Common myeloid progenitor, CD34-positive (primary cell): ENCODE data around the gene CRYBA4.

Experiments
- CTCF ChIA-PET: fragments of 350-600 bp; sonication (Branson Sonifier 250); formaldehyde crosslinking; loops from one replicate; lab custom pipeline; 2021; ENCODE audit warnings: antibody characterized with exemption; lab: Charles Lee
- POLR2A ChIA-PET: fragments of 350-600 bp; sonication (Branson Sonifier 250); formaldehyde crosslinking; loops from one replicate; lab custom pipeline; 2021; ENCODE audit warnings: antibody characterized with exemption; lab: Charles Lee
- DNase-seq, 3 donors: peaks; one replicate each; pipeline versions ENCODE4 v3.0.0 to v3.0.0-alpha.2; 2013
- H3K27ac ChIP-seq, 2 experiments: 1 replicate in 1 of 2; 2 replicates in 1 of 2; pipeline ENCODE4 v1.7.0; 2013; ENCODE audit warnings: inconsistent platforms in 2 of 2, low read length in 2 of 2, mild to moderate bottlenecking in 2 of 2, low read depth in 1 of 2, moderate library complexity in 1 of 2; ENCODE audit not compliant: severe bottlenecking in 2 of 2, insufficient read depth in 1 of 2, poor library complexity in 1 of 2
- H3K27me3 ChIP-seq, 5 experiments: replicated peaks in 2 of 5; 1 replicate in 3 of 5; 2 replicates in 2 of 5; pipeline versions ENCODE4 v1.6.1 to v1.7.0; 2013; ENCODE audit warnings: low read length in 4 of 5, mild to moderate bottlenecking in 2 of 5, moderate library complexity in 2 of 5, inconsistent platforms in 1 of 5; ENCODE audit not compliant: insufficient read depth in 5 of 5, control insufficient read depth in 4 of 5
- H3K36me3 ChIP-seq, 4 experiments: 1 replicate in 2 of 4; 2 replicates in 2 of 4; pipeline versions ENCODE4 v1.6.1 to v1.7.0; 2013; ENCODE audit warnings: low read length in 3 of 4, control low read depth in 1 of 4, mild to moderate bottlenecking in 1 of 4; ENCODE audit not compliant: control insufficient read depth in 4 of 4, insufficient read depth in 4 of 4
- H3K4me1 ChIP-seq, 4 experiments: 1 replicate in 3 of 4; 2 replicates in 1 of 4; pipeline versions ENCODE4 v1.6.1 to v1.7.1; 2013; ENCODE audit warnings: low read length in 3 of 4, mild to moderate bottlenecking in 3 of 4, control low read depth in 1 of 4, inconsistent platforms in 1 of 4, moderate library complexity in 1 of 4; ENCODE audit not compliant: control insufficient read depth in 4 of 4, insufficient read depth in 4 of 4; ENCODE audit errors: control extremely low read depth in 1 of 4
- H3K4me3 ChIP-seq, 7 experiments: 1 replicate in 4 of 7; 2 replicates in 3 of 7; pipeline versions ENCODE4 v1.5.1 to v1.7.0; 2013; ENCODE audit warnings: mild to moderate bottlenecking in 7 of 7, low read length in 6 of 7, moderate library complexity in 6 of 7, inconsistent platforms in 2 of 7, low read depth in 2 of 7, control low read depth in 1 of 7; ENCODE audit not compliant: insufficient read depth in 4 of 7, control insufficient read depth in 1 of 7; ENCODE audit errors: extremely low read depth in 1 of 7
- H3K9me3 ChIP-seq, 5 experiments: 1 replicate in 4 of 5; 2 replicates in 1 of 5; pipeline versions ENCODE4 v1.6.1 to v1.7.1; 2013; ENCODE audit warnings: low read length in 4 of 5, mild to moderate bottlenecking in 2 of 5, inconsistent platforms in 1 of 5, low read depth in 1 of 5, moderate library complexity in 1 of 5; ENCODE audit not compliant: control insufficient read depth in 4 of 5, insufficient read depth in 2 of 5; ENCODE audit errors: control extremely low read depth in 1 of 5
- WGBS: methylation state at CpG from one replicate; pipeline ENCODE4 v1.1.5; 2013; ENCODE audit not compliant: insufficient coverage; 5-methylcytosine and 5-hydroxymethylcytosine counted together

Gene CRYBA4

GRCh38 chr22:26615149-26615548 is 6.6 kb upstream of the CRYBA4 start:
- Histone ChIP-seq H3K27ac (no peak overlapping the region), H3K4me1 (peaks cover 4 to 49% (median 37%) of the 10 kb centered on the region in 4 experiments), H3K4me3 (no peak overlapping the region), H3K36me3 (no peaks in the 10 kb centered on the region), H3K27me3 (no peaks in the 10 kb centered on the region), H3K9me3 (no peaks in the 10 kb centered on the region)
- ChIA-PET CTCF (no interaction called here), POLR2A (interaction anchor here (0.6 kb wide), 1 partner anchor 10 kb away, joined by 4 read pairs; no protein-coding TSS in a partner anchor)
- WGBS: 13% methylated on average over 1 of the region's 5 CpGs
- peak in 2 of 3 donors; percentile 66 to 68 for DNase-seq

DNA sequence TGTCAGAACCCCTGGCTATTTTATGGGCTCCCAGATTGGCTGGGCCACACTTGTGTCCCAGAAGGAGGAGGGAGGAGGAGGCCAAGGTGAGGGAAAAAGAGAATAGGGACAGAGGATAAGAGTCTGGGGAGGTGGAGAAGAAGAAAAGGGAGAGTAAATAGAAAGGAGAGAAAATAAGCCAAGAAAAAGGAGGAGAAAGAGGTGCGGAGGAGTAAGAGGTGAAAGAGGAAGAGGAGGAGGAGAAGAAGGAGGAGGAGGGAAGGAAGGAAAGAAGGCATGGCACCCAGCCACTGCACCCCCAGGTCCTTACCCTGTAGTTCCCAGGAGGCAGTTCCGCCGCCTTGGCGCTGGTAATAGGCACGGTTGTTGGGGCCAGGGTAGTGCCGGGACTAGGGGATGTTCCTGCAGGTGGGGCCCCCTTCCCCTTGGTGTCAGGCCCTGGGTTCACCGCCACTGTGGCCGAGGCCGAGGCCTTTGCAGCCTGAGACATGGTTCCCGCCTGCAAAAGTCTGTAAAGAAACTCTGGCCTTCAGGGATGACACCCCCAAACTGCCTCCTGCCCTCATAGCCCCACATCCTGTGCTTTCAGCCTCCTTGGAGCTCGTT is 5.8 kb upstream of the CRYBA4 start:
- Histone ChIP-seq H3K4me1 (peaks cover 4 to 49% (median 37%) of the 10 kb centered on the region in 4 experiments), H3K27me3 (no peaks in the 10 kb centered on the region), H3K9me3 (no peaks in the 10 kb centered on the region), H3K36me3 (no peaks in the 10 kb centered on the region), H3K4me3 (no peak overlapping the region), H3K27ac (no peak overlapping the region)
- WGBS: 87% methylated on average over 11 of the region's 11 CpGs
- CTCF ChIA-PET: interaction anchor here (1.3 to 2.7 kb wide), 2 partner anchors 10 to 15 kb away, joined by 3 to 10 read pairs; no protein-coding TSS in a partner anchor
- POLR2A ChIA-PET: no interaction called here
- no peak for DNase-seq

GRCh38 chr22:26616650-26617049 is 5.1 kb upstream of the CRYBA4 start:
- peaks cover 4 to 49% (median 37%) of the 10 kb centered on the region in 4 experiments for H3K4me1 ChIP-seq
- no peak overlapping the region for H3K4me3 ChIP-seq
- H3K27me3 ChIP-seq: no peaks in the 10 kb centered on the region
- no peaks in the 10 kb centered on the region for H3K36me3 ChIP-seq
- WGBS: 94% methylated on average over 2 of the region's 2 CpGs
- no peaks in the 10 kb centered on the region for H3K9me3 ChIP-seq
- no peak overlapping the region for H3K27ac ChIP-seq
- POLR2A ChIA-PET: no interaction called here
- CTCF ChIA-PET: interaction anchor here (0.6 to 2.7 kb wide), 3 partner anchors 10 to 25 kb away, joined by 3 to 10 read pairs (median 3); no protein-coding TSS in a partner anchor
- no peak for DNase-seq

GRCh38 chr22:26617271-26618199 is 4.2 kb upstream of the CRYBA4 start, which contains the start of gene CRYBB1:
Gene CRYBB1 (minus strand): TSS chr22:26618027. CDS start chr22:26616319, 1,708 bp downstream.
- no peaks in the 10 kb centered on the region for H3K27me3 ChIP-seq
- H3K36me3 ChIP-seq: no peaks in the 10 kb centered on the region
- H3K4me1 ChIP-seq: peaks cover 4 to 49% (median 37%) of the 10 kb centered on the region in 4 experiments
- 57% methylated on average over 5 of the region's 7 CpGs for WGBS
- ChIA-PET POLR2A (no interaction called here), CTCF (interaction anchor here (1.3 to 2.7 kb wide), 2 partner anchors 11 to 14 kb away, joined by 3 to 10 read pairs; no protein-coding TSS in a partner anchor)
- peak within 1 kb of the TSS in 1 of 2 experiments; percentile 52 for H3K27ac ChIP-seq
- H3K4me3 ChIP-seq: no peak within 1 kb of the TSS
- no peaks in the 10 kb centered on the region for H3K9me3 ChIP-seq
- peak; percentile 11 to 77 (median 62) for DNase-seq

GRCh38 chr22:26618455-26618854 is 3.3 kb upstream of the CRYBA4 start:
- Histone ChIP-seq H3K27ac (peak overlapping the region in 1 of 2 experiments; percentile 52), H3K4me3 (no peak overlapping the region), H3K27me3 (no peaks in the 10 kb centered on the region), H3K4me1 (peaks cover 4 to 49% (median 37%) of the 10 kb centered on the region in 4 experiments), H3K9me3 (no peaks in the 10 kb centered on the region), H3K36me3 (no peaks in the 10 kb centered on the region)
- no peak for DNase-seq
- ChIA-PET POLR2A (no interaction called here), CTCF (interaction anchor here (0.7 to 2.7 kb wide), 2 partner anchors 12 to 63 kb away, joined by 3 to 10 read pairs; no protein-coding TSS in a partner anchor)
- WGBS: 100% methylated on average over 3 of the region's 8 CpGs

DNA sequence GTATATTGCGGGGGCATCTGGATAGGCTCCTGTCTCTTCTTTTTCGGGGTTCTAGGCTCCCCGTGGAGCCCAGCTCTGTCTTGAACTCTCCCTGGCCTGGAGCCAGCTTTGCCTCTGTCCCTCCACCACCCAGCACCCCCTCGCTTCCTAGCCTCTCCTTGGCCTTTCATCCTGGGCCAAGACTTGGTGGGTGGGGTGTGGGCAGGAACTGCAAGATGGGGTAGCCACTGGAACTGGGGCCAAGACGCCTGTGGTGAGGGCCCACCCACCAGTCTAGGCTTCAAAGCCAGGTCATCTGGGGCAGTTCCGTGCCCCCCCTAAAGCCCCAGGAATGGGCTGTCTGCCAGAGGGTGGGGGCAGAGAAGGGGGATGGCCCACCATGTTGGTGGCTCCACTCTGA is 2.3 kb upstream of the CRYBA4 start:
- CTCF ChIA-PET: no interaction called here
- no peaks in the 10 kb centered on the region for H3K36me3 ChIP-seq
- no peak overlapping the region for H3K4me3 ChIP-seq
- H3K27me3 ChIP-seq: no peaks in the 10 kb centered on the region
- DNase-seq: peak in 1 of 3 donors; percentile 44
- peaks cover 4 to 49% (median 37%) of the 10 kb centered on the region in 4 experiments for H3K4me1 ChIP-seq
- no peak overlapping the region for H3K27ac ChIP-seq
- no peaks in the 10 kb centered on the region for H3K9me3 ChIP-seq
- POLR2A ChIA-PET: no interaction called here
- 66% methylated on average over 5 of the region's 6 CpGs for WGBS
